Neuronal stem cell (in vitro differentiated cells): Measurements from ENCODE around the gene GRIK4.

Experiments used
- DNase-seq: peaks from one replicate; pipeline ENCODE4 v3.0.0-alpha.2; 2013; ENCODE audit warnings: low spot score
- H2AFZ ChIP-seq: one replicate; pipeline ENCODE4 v1.6.1; 2013; ENCODE audit warnings: mild to moderate bottlenecking, low read length, inconsistent platforms
- H2AK5ac ChIP-seq: 2 replicates; pipeline ENCODE4 v1.6.1; 2013; ENCODE audit warnings: low read depth, mild to moderate bottlenecking, inconsistent platforms, low read length, moderate library complexity, mixed read lengths
- H2BK120ac ChIP-seq: 2 replicates; pipeline ENCODE4 v1.6.1; 2013; ENCODE audit warnings: low read depth, mild to moderate bottlenecking, inconsistent platforms, low read length, moderate library complexity, mixed read lengths
- H2BK12ac ChIP-seq: one replicate; pipeline ENCODE4 v1.6.1; 2013; ENCODE audit warnings: low read length, inconsistent platforms
- H2BK15ac ChIP-seq: 2 replicates; pipeline ENCODE4 v1.6.1; 2013; ENCODE audit warnings: mild to moderate bottlenecking, low read length, inconsistent platforms, mixed read lengths
- H2BK5ac ChIP-seq: one replicate; pipeline ENCODE4 v1.6.1; 2013; ENCODE audit warnings: inconsistent platforms, mild to moderate bottlenecking, low read length, moderate library complexity
- H3K14ac ChIP-seq: one replicate; pipeline ENCODE4 v1.6.1; 2013; ENCODE audit warnings: low read length, inconsistent platforms
- H3K18ac ChIP-seq: 2 replicates; pipeline ENCODE4 v1.6.1; 2013; ENCODE audit warnings: low read length, inconsistent platforms
- H3K23ac ChIP-seq: 2 replicates; pipeline ENCODE4 v1.6.1; 2013; ENCODE audit warnings: low read depth, mild to moderate bottlenecking, mixed read lengths, low read length, inconsistent platforms; ENCODE audit not compliant: poor library complexity
- H3K27ac ChIP-seq: replicated peaks from 3 replicates; pipeline ENCODE4 v1.5.1; 2013; ENCODE audit warnings: low read length, inconsistent platforms
- H3K27me3 ChIP-seq, 3 experiments: 2 replicates each; pipeline ENCODE4 v1.6.1; 2013; ENCODE audit warnings: low read length in 3 of 3, mild to moderate bottlenecking in 2 of 3, inconsistent platforms in 1 of 3, low read depth in 1 of 3, mixed read lengths in 1 of 3, moderate library complexity in 1 of 3; ENCODE audit not compliant: control insufficient read depth in 3 of 3, insufficient read depth in 3 of 3
- H3K36me3 ChIP-seq, 2 donors: replicated peaks in 1 of 2; 2 replicates each; pipeline ENCODE4 v1.6.1; 2013; ENCODE audit warnings: low read length in 2 of 2; ENCODE audit not compliant: control insufficient read depth in 2 of 2, insufficient read depth in 2 of 2
- H3K4ac ChIP-seq: 2 replicates; pipeline ENCODE4 v1.6.1; 2013; ENCODE audit warnings: inconsistent platforms, mild to moderate bottlenecking, low read length, moderate library complexity
- H3K4me1 ChIP-seq, 2 donors: 1 replicate in 1 of 2; 2 replicates in 1 of 2; pipeline ENCODE4 v1.6.1; 2013; ENCODE audit warnings: low read length in 2 of 2, low read depth in 1 of 2; ENCODE audit not compliant: control insufficient read depth in 2 of 2, insufficient read depth in 1 of 2
- H3K4me2 ChIP-seq: one replicate; pipeline ENCODE4 v1.6.1; 2013; ENCODE audit warnings: mild to moderate bottlenecking, low read length, inconsistent platforms; ENCODE audit not compliant: insufficient read depth, poor library complexity, severe bottlenecking
- H3K4me3 ChIP-seq, 2 donors: 2 replicates each; pipeline ENCODE4 v1.5.1; 2013; ENCODE audit warnings: low read length in 2 of 2, mild to moderate bottlenecking in 2 of 2, inconsistent platforms in 1 of 2, moderate library complexity in 1 of 2
- H3K79me1 ChIP-seq: one replicate; pipeline ENCODE4 v1.6.1; 2013; ENCODE audit warnings: low read depth, mild to moderate bottlenecking, inconsistent platforms, low read length, moderate library complexity
- H3K9ac ChIP-seq: one replicate; pipeline ENCODE4 v1.6.1; 2013; ENCODE audit warnings: mild to moderate bottlenecking, low read depth, low read length, inconsistent platforms; ENCODE audit not compliant: poor library complexity
- H3K9me3 ChIP-seq, 2 donors: replicated peaks in 1 of 2; 2 replicates each; pipeline versions ENCODE3 to v1.6.1; 2013; ENCODE audit warnings: low read length in 2 of 2, mild to moderate bottlenecking in 2 of 2, inconsistent platforms in 1 of 2, low read depth in 1 of 2, mixed read lengths in 1 of 2, moderate library complexity in 1 of 2; ENCODE audit not compliant: control insufficient read depth in 2 of 2, insufficient read depth in 1 of 2
- H4K8ac ChIP-seq: one replicate; pipeline ENCODE4 v1.6.1; 2013; ENCODE audit warnings: low read depth, mild to moderate bottlenecking, inconsistent platforms, low read length, moderate library complexity
- H4K91ac ChIP-seq: one replicate; pipeline ENCODE4 v1.6.1; 2013; ENCODE audit warnings: low read length, low read depth, mild to moderate bottlenecking, inconsistent platforms; ENCODE audit not compliant: poor library complexity
- whole genome bisulfite sequencing, 2 donors: extraction: QIAGEN DNeasy Blood & Tissue Kit; methylation state at CpG; one replicate each; pipeline ENCODE4 v1.1.7; 2013; ENCODE audit warnings: missing lambda C conversion rate in 2 of 2, mixed read lengths in 1 of 2; ENCODE audit not compliant: insufficient read length in 2 of 2, insufficient replicate concordance in 1 of 2; ENCODE audit errors: extremely low coverage in 2 of 2; 5-methylcytosine and 5-hydroxymethylcytosine counted together

Gene GRIK4

GRCh38 chr11:120839846-120840402 lies 328.4 kb downstream of the GRIK4 start:
- Histone ChIP-seq H4K91ac (no peak overlapping the region), H2AK5ac (no peak overlapping the region), H3K4me3 (no peak overlapping the region), H3K27ac (no peak overlapping the region), H2BK120ac (no peak overlapping the region), H3K27me3 (no peaks in the 10 kb centered on the region), H3K9me3 (no peaks in the 10 kb centered on the region), H3K4ac (no peak overlapping the region), H3K79me1 (no peaks in the 10 kb centered on the region), H3K23ac (no peak overlapping the region), H3K9ac (peak overlapping the region; percentile 22), H3K18ac (peak overlapping the region; percentile 15), H3K4me2 (no peak overlapping the region), H2BK5ac (no peak overlapping the region), H2BK15ac (no peak overlapping the region), H3K4me1 (peaks cover 8 to 20% of the 10 kb centered on the region in 2 donors), H2BK12ac (peak overlapping the region; percentile 91), H4K8ac (no peak overlapping the region), H2AFZ (no peak overlapping the region), H3K36me3 (no peaks in the 10 kb centered on the region), H3K14ac (no peak overlapping the region)
- WGBS, 2 donors = no CpG with 5 or more reads among the region's 6 CpGs
- DNase-seq = no peak

GRCh38 chr11:120840661-120841060 lies 329.1 kb downstream of the GRIK4 start:
- H3K27me3 ChIP-seq = no peaks in the 10 kb centered on the region
- no peak overlapping the region for H4K8ac ChIP-seq
- no peak overlapping the region for H2AFZ ChIP-seq
- no peaks in the 10 kb centered on the region for H3K36me3 ChIP-seq
- no peak overlapping the region for H2BK12ac ChIP-seq
- H3K9ac ChIP-seq = no peak overlapping the region
- no peak overlapping the region for H3K23ac ChIP-seq
- no peak overlapping the region for H2BK5ac ChIP-seq
- no peak overlapping the region for H3K4me3 ChIP-seq
- H3K9me3 ChIP-seq = no peaks in the 10 kb centered on the region
- no CpG with 5 or more reads among the region's 1 CpG for WGBS, 2 donors
- H2BK15ac ChIP-seq = no peak overlapping the region
- no peak overlapping the region for H3K14ac ChIP-seq
- H4K91ac ChIP-seq = no peak overlapping the region
- H3K4me2 ChIP-seq = no peak overlapping the region
- H2BK120ac ChIP-seq = no peak overlapping the region
- no peaks in the 10 kb centered on the region for H3K79me1 ChIP-seq
- H3K27ac ChIP-seq = no peak overlapping the region
- no peak overlapping the region for H3K4ac ChIP-seq
- H2AK5ac ChIP-seq = no peak overlapping the region
- no peak overlapping the region for H3K18ac ChIP-seq
- H3K4me1 ChIP-seq = peaks cover 5 to 15% of the 10 kb centered on the region in 2 donors
- DNase-seq = no peak

GRCh38 chr11:120841074-120841473 lies 329.5 kb downstream of the GRIK4 start:
- Histone ChIP-seq H3K18ac (no peak overlapping the region), H2AFZ (no peak overlapping the region), H2BK15ac (no peak overlapping the region), H3K4me1 (peaks cover 3 to 11% of the 10 kb centered on the region in 2 donors), H3K9me3 (no peaks in the 10 kb centered on the region), H3K4me2 (no peak overlapping the region), H3K4ac (no peak overlapping the region), H2BK120ac (no peak overlapping the region), H3K23ac (no peak overlapping the region), H3K27me3 (no peaks in the 10 kb centered on the region), H3K27ac (no peak overlapping the region), H4K91ac (no peak overlapping the region), H3K4me3 (no peak overlapping the region), H3K9ac (no peak overlapping the region), H3K36me3 (no peaks in the 10 kb centered on the region), H4K8ac (no peak overlapping the region), H2BK5ac (no peak overlapping the region), H2AK5ac (no peak overlapping the region), H2BK12ac (no peak overlapping the region), H3K14ac (no peak overlapping the region), H3K79me1 (no peaks in the 10 kb centered on the region)
- no peak for DNase-seq
- WGBS, 2 donors = no CpG with 5 or more reads among the region's 2 CpGs

- WGBS, 2 donors = no CpG with 5 or more reads among the region's 1 CpG
- no peak for DNase-seq
- no peak overlapping the region for H3K27ac ChIP-seq
These were observed 330.6 kb downstream of the GRIK4 start for GRCh38 chr11:120842195-120842594.

More at GRCh38 chr11:120842195-120842594, 330.6 kb downstream of the GRIK4 start:
- Histone ChIP-seq H3K14ac (no peak overlapping the region), H3K79me1 (no peaks in the 10 kb centered on the region), H3K4ac (no peak overlapping the region), H3K4me1 (peaks cover 0 to 2% of the 10 kb centered on the region in 2 donors), H3K36me3 (no peaks in the 10 kb centered on the region), H3K9ac (no peak overlapping the region), H2BK12ac (no peak overlapping the region), H3K18ac (no peak overlapping the region), H2BK15ac (no peak overlapping the region), H4K8ac (no peak overlapping the region), H4K91ac (no peak overlapping the region), H2BK5ac (no peak overlapping the region), H3K9me3 (no peaks in the 10 kb centered on the region), H2AFZ (no peak overlapping the region), H2AK5ac (no peak overlapping the region), H3K23ac (no peak overlapping the region), H2BK120ac (no peak overlapping the region), H3K4me3 (no peak overlapping the region), H3K27me3 (no peaks in the 10 kb centered on the region), H3K4me2 (no peak overlapping the region)
